Activated CD4-positive, alpha-beta T cell treated with anti-CD3 and anti-CD28 coated beads, Interleukin-2, amount 50 U/mL, for 1 hour (primary cell): ENCODE results near the gene ESPL1.

ENCODE experiments used
- DNase-seq: peaks from one replicate; pipeline ENCODE4 v3.0.0-alpha.2; 2020

Gene ESPL1

DNA sequence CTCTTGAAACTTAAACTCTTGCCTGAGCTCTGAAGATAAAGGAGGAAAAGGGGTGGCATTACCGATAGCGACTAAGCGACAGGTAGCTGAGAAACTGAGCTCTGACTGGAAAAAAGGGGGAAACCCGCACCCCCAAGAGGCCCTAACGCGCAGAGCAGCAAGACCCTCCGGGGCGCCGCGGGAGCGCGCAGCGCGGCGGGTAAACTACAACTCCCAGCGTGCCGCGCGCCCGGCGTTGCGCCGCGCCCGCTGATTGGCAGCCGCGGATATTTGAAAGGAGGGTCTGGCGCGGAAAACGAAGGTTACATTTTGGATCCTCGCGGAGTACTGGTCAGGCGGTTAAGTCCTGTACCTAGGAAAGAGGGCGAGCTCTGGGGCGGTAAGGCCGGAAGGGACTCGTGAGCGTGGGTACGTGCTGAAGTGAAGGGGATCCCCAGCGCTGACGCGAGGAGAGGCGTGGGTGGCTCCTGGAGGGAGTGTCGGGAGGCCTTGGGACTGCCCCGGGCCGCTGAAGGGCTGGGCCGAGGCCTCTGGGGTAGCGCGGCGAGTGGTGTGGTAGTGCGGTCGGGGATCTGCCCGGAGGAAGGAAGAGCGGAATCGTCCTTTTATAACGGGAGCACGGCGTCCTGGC lies at the start of gene ESPL1:
Gene ESPL1 (plus strand): TSS at position 301 of the 631 bp plus-strand sequence. CDS start 468 bp downstream, outside the sequence.
- DNase-seq, result peak; percentile 76

- DNase-seq, result no peak
Observed at GRCh38 chr12:53218551-53219291, 49.4 kb upstream of the ESPL1 start.

DNA sequence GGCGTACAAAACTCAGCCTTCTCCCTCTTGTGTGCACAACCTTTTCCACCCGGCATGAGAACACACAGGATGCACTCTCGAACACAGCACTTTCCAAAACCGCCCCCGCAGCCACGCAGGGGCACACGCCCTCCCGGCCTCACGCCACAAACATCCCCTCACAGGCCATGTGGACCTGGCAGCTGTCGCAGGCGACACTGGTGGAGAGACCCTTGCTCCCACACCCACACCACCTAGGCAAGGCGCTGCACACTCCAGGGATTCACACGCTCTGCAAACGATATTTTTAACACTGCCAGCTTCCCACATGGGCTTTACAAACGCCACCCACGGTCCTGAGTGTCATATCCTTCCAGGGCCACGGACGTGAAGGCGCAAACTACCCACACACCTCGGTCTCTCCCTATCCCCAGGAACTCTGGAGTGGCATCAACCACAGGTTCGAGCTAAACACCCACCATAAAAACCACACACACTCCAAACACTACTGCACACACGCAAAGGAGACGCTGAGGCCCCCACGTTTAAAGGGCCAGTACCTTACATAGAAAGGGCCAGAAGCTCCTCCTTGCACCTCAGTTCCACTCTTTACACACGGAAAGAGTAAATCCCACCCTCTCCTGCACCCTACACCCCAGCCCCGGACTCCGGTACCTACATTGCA lies 48.7 kb upstream of the ESPL1 start:
- DNase-seq, result peak; percentile 50

DNA sequence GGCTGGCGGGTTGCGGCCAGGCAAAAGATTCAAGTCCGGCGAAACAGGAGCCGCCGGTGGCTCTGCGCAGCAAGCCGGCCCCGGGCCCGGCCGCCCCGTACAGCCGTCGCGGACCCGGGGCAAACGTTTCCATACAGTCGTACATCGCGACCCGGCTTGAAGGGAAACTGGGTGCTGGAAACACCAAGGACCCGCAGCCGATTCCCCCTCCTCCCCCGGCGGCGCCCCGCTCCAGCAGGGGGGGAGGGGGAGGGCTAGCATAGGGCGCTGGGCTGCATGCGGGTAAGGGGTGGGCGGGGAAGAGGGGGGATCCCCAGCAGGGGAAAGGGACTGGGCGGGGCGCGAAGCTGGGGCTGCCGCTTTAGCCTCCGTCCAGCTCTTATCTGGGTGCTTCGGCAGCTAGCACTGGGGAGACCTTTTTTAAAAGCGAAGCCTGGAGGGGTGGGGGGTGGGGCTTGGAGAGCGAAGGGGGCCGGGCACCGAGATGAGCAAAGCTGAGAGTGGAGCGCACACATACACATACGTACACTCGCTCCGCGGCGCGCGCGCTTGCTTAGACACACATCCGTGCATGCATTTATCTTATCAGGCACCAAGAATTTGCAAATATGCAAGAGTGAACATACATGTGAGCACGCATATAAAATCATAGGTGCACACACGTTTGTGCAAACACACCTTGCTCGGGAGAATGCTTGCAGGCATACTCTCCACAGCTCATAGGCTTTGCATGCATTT lies 48.0 kb upstream of the ESPL1 start:
- DNase-seq, result peak; percentile 78

- peak; percentile 64 for DNase-seq
Observed at GRCh38 chr12:53220694-53221202, 47.4 kb upstream of the ESPL1 start.

DNA sequence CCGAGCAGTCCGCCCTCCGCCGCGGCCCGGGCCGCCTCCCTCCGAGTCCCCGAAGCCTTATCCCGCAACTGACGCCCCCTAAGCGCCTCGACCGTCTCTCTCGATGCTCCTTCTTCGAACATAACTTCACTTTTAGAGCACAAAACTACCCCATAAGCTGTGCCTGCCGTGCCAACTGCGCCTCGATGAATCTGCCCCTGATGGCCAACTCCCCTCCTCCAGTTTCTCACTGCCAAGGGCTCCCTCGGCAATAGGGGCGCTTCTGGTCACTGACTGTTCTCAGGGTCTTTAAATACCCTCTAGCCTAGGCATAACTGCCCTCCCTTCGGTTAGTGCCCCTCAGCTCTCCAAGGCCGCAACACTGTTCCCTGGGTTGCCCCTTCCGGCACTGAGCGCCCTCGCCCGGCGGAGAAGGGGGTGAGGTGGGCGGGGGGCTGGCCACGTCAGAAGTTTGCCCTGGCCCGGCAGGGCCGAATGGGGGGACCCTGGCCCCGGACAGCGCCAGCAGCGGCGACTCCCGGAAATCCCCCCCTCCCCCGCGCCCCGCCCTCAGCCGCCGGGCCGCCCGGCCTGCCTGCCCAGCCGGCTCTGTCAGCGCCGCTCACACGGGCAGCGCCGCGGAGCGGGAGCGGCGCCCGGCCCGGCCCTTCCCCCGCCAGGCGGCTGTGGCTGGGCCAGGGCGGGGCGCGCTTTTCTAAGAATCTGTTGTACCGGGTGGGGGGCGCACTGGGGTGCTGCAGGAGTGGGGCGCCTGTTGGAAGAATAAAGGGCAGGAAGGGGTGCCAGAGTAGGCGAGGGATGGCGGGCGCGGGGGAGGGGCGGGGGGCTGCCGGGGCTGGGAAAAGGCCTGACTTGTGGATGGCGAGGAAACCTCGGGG lies 46.7 kb upstream of the ESPL1 start:
- no peak for DNase-seq

- DNase-seq, result no peak
Observed at GRCh38 chr12:53222170-53222721, 45.9 kb upstream of the ESPL1 start.

GRCh38 chr12:53222806-53223261 lies 45.3 kb upstream of the ESPL1 start:
- DNase-seq, result no peak

GRCh38 chr12:53223389-53224060 lies 44.6 kb upstream of the ESPL1 start:
- no peak for DNase-seq

GRCh38 chr12:53224061-53224896 lies 43.8 kb upstream of the ESPL1 start:
- no peak for DNase-seq

DNA sequence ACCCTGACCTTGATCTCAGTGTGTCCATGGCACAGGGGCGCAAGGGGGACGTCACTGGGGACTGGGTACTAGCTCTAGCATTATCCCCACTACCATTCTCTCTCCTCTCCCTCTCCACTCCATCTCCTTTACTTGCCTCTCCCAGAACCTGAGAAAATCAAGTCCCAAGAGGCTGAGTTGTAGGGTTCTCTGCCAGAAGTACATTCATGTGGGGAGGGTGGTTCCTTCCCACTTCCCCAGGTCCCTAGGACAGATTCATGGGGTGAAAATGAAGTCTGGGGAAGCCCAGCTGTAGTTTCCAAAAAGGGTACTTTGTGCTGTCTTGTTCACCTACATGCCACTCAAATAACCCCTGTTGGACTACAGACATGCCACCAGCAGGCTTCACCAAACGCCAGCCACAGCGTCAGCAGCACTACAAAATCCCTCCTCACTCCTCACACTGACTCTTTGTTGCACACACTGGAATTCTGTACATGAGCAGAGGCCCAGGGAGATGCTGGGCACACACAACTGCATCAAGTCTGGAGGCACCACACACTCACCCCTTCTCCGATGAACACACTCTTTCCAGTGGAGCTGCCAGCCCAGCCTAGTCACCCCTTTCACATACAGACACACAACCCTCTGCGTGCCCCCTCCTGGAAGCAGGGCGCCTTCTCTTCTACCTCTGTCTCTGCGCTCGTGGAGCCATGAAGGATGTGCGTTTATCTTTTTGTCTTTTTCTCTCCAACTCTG lies 43.0 kb upstream of the ESPL1 start:
- DNase-seq, result no peak

GRCh38 chr12:53225635-53226424 lies 42.3 kb upstream of the ESPL1 start:
- no peak for DNase-seq

DNA sequence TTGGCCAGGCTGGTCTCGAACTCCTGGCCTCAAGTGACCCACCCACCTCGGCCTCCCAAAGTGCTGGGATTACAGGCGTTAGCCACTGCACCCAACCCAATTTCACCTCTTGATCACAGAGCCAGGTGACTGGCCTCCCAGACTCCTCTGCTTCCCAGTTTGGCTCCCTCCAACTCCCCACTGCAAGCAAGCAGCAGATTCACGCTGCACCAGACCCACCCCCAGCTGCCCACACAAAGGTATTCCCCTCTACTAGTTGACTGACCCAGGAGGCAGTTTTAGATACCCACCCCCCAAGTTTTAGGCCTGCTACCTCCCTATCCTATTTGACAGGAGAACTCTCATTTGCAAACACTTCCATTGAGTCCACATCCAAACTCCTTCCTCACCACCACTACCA lies 41.3 kb upstream of the ESPL1 start:
- DNase-seq, result no peak

GRCh38 chr12:53227341-53227740 lies 40.8 kb upstream of the ESPL1 start:
- DNase-seq, result no peak

DNA sequence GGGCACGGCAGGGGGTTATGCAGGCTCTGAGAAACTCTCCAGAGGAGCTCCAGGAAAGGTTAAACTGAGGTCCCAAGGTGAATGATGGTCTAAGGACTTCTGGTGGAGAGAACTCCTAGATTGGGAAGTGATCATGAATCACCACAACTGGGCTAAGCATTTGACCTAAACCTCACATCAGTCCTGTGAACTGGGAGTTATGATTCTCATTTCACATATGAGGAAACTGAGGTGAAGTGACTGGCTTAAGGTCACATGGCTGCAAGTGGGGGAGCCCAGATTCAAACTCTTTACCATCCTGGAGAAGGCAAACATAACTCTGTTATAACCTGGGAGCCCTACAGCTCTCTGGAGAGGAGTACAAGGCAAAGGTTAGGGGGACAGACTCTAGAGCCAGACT lies 40.3 kb upstream of the ESPL1 start:
- DNase-seq, result no peak

DNA sequence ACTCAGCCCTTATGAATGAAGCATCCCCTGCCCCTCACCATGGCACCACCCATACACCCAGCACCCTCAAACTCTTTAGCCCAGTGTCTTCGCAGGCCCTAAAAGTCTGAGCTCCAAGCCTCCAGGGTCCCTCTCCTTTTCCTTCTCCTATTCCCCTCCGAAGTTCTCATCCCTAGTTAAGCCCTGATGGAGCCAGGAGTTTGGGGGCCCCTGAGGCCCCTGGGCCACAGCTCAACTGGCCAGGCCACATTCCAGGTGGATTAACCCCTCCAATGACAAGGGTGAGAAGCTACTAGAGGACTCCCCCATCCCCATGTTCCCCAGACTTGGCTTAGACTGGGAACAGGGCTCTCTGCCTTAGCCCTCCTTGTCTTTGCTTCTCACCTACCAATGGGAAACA lies 38.6 kb upstream of the ESPL1 start:
- DNase-seq, result no peak

- no peak for DNase-seq
Observed at GRCh38 chr12:53230108-53230845, 37.8 kb upstream of the ESPL1 start.

DNA sequence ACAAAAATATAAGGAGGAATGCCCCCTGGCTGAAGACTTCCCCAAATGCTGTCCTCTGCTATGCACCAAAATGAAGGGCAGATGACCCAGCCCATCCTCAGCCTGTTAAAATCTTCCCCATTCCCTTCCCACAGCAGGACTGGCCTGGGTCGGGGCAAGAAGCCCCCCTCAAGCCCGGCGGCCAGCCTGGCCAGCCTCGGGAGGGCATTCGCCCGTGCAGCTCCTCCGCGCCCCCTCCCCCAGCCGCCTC lies 36.5 kb upstream of the ESPL1 start:
- DNase-seq, result no peak
